Measurements from ENCODE around the gene PROK2. TPM values are rescaled to one million over a fixed set of nuclear protein-coding genes. Genes with fewer than 3 reads are reported as not detected.

PROK2 gene
- total RNA-seq, 1 donor from 2014 or later = 2.1 TPM

DNA sequence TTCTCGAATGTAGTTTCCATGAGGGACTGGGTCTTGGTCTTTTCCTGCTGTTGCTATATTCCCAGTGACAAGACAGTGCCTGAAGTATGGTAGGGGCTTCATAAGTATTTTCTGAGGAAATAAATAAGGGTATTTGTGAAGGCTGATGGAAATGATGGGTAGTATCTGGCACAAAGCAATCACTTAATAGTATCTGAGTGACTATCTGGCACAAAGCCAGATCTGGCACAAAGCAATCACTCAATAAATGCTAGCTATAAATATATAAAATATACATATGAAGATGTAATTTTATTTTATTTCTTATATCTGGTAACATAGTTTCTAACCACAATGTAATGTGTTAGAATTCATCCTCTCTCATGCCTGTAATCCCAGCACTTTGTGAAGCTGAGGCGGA, 20.7 kb upstream of the PROK2 start:
- Mint-ChIP-seq H3K4me3 (no peak overlapping the region), H3K36me3 (no peaks in the 10 kb centered on the region), H3K27me3 (ENCODE audit: insufficient read depth, low read depth) (no peaks in the 10 kb centered on the region), H3K27ac (no peak overlapping the region), H3K4me1 (peaks cover 4% of the 10 kb centered on the region), H3K9me3 (no peaks in the 10 kb centered on the region)
- no peak for TF ChIP-seq CTCF (IDR thresholded peaks at IDR 0.05)
- no peak for TF ChIP-seq EZH2 (IDR thresholded peaks at IDR 0.05)
- TF ChIP-seq EZH2phosphoT487 (IDR thresholded peaks at IDR 0.05) = no peak
- Histone ChIP-seq H3K36me3 (no peaks in the 10 kb centered on the region), H3K4me3 (no peak overlapping the region), H3F3A (ENCODE audit: low read depth) (no peaks in the 10 kb centered on the region), H3K9me3 (ENCODE audit: low read depth) (no peaks in the 10 kb centered on the region), H3K27ac (no peak overlapping the region), H2AFZ (replicated peaks) (no peak overlapping the region), H3K4me1 (peaks cover 4% of the 10 kb centered on the region), H3K27me3 (no peaks in the 10 kb centered on the region), H3K79me2 (ENCODE audit: low read depth) (no peaks in the 10 kb centered on the region), H3K9ac (no peak overlapping the region), H3K4me2 (no peak overlapping the region), H4K20me1 (ENCODE audit: low read depth) (no peaks in the 10 kb centered on the region)
- no peak for DNase-seq (ENCODE audit: low spot score)

DNA sequence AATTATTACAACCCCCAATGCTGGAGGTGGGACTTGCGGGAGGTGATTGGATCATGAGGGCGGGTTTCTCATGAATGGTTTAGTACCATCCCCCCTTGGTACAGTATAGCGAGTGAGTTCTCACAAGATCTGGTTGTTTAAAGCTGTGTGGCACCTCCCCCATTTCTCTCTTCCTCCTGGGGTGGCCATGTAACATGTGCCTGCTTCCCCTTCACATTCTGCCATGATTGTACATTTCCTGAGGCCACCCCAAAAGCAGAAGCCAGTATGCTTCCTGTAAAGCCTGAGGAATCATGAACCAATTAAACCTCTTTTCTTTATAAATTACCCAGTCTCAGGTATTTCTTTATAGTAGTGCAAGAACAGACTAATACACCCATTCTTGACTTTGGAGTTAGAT, 20.3 kb upstream of the PROK2 start:
- Histone ChIP-seq H3K36me3 (no peaks in the 10 kb centered on the region), H2AFZ (replicated peaks) (no peak overlapping the region), H3K9ac (no peak overlapping the region), H3K4me3 (no peak overlapping the region), H3K27me3 (no peaks in the 10 kb centered on the region), H4K20me1 (ENCODE audit: low read depth) (no peaks in the 10 kb centered on the region), H3K4me2 (no peak overlapping the region), H3F3A (ENCODE audit: low read depth) (no peaks in the 10 kb centered on the region), H3K79me2 (ENCODE audit: low read depth) (no peaks in the 10 kb centered on the region), H3K27ac (no peak overlapping the region), H3K9me3 (ENCODE audit: low read depth) (no peaks in the 10 kb centered on the region), H3K4me1 (peaks cover 4% of the 10 kb centered on the region)
- no peak overlapping the region for H3K4me3 Mint-ChIP-seq
- no peak overlapping the region for H3K27ac Mint-ChIP-seq
- H3K9me3 Mint-ChIP-seq = no peaks in the 10 kb centered on the region
- H3K4me1 Mint-ChIP-seq = peaks cover 4% of the 10 kb centered on the region
- TF ChIP-seq CTCF (IDR thresholded peaks at IDR 0.05) (no peak), EZH2 (IDR thresholded peaks at IDR 0.05) (no peak), EZH2phosphoT487 (IDR thresholded peaks at IDR 0.05) (no peak)
- no peaks in the 10 kb centered on the region for H3K27me3 Mint-ChIP-seq (ENCODE audit: insufficient read depth, low read depth)
- no peaks in the 10 kb centered on the region for H3K36me3 Mint-ChIP-seq
- DNase-seq (ENCODE audit: low spot score) = no peak

- no peaks in the 10 kb centered on the region for H3K9me3 Mint-ChIP-seq
These were observed 18.3 kb upstream of the PROK2 start for GRCh38 chr3:71803248-71803647.

More at GRCh38 chr3:71803248-71803647, 18.3 kb upstream of the PROK2 start:
- H3K4me3 Mint-ChIP-seq = no peak overlapping the region
- H3K27ac ChIP-seq = no peak overlapping the region
- H3K4me3 ChIP-seq = no peak overlapping the region
- DNase-seq (ENCODE audit: low spot score) = peak; percentile 36
- H2AFZ ChIP-seq (replicated peaks) = peak overlapping the region; percentile 32
- no peaks in the 10 kb centered on the region for H4K20me1 ChIP-seq (ENCODE audit: low read depth)
- peaks cover 4% of the 10 kb centered on the region for H3K4me1 ChIP-seq
- no peaks in the 10 kb centered on the region for H3F3A ChIP-seq (ENCODE audit: low read depth)
- H3K36me3 ChIP-seq = no peaks in the 10 kb centered on the region
- H3K36me3 Mint-ChIP-seq = no peaks in the 10 kb centered on the region
- TF ChIP-seq CTCF (IDR thresholded peaks at IDR 0.05) (no peak), EZH2phosphoT487 (IDR thresholded peaks at IDR 0.05) (no peak), EZH2 (IDR thresholded peaks at IDR 0.05) (no peak)
- H3K27ac Mint-ChIP-seq = no peak overlapping the region
- no peaks in the 10 kb centered on the region for H3K79me2 ChIP-seq (ENCODE audit: low read depth)
- H3K9ac ChIP-seq = no peak overlapping the region
- peaks cover 4% of the 10 kb centered on the region for H3K4me1 Mint-ChIP-seq
- no peaks in the 10 kb centered on the region for H3K9me3 ChIP-seq (ENCODE audit: low read depth)
- H3K27me3 Mint-ChIP-seq (ENCODE audit: insufficient read depth, low read depth) = no peaks in the 10 kb centered on the region
- H3K27me3 ChIP-seq = no peaks in the 10 kb centered on the region
- no peak overlapping the region for H3K4me2 ChIP-seq
